HCT116 (cell line): Measurements from ENCODE around the gene ARHGEF6.

Experiments
- EZH2 ChIP-seq: fragments of 200-600 bp; sonication (generic); IDR thresholded peaks from 2 replicates; pipeline ENCODE4 v1.6.1; 2017; ENCODE audit warnings: antibody characterized with exemption, mixed run types
- POLR2A ChIP-seq: IDR thresholded peaks from 2 replicates; pipeline ENCODE4 v1.7.0; 2011; ENCODE audit warnings: borderline replicate concordance; ENCODE audit not compliant: insufficient read depth, insufficient read length; ENCODE audit errors: extremely low read depth
- SIN3A ChIP-seq: IDR thresholded peaks from 2 replicates; pipeline ENCODE4 v1.6.1; 2012; ENCODE audit warnings: low read depth
- YY1 ChIP-seq: IDR thresholded peaks from 2 replicates; pipeline ENCODE4 v1.6.1; 2011; ENCODE audit warnings: low read length, low read depth, moderate library complexity, mild to moderate bottlenecking; ENCODE audit not compliant: insufficient replicate concordance; ENCODE audit errors: extremely low read depth
- ZFX ChIP-seq: fragments of 450-650 bp; IDR thresholded peaks from 2 replicates; pipeline ENCODE4 v1.6.1; 2017
- ZNF274 ChIP-seq: fragments of 200-500 bp; sonication (Bioruptor generic); IDR thresholded peaks from 2 replicates; pipeline ENCODE4 v1.6.1; 2014; ENCODE audit warnings: mild to moderate bottlenecking, low read depth, low read length, inconsistent platforms
- TF ChIP-seq, protein P1 (sequence below), 3 experiments: fragments of 200-600 bp in 1 of 3; sonication (generic) in 1 of 3; IDR thresholded peaks in 2 of 3; conservative IDR thresholded peaks in 1 of 3; 2 replicates each; pipeline ENCODE4 v1.5.1; 2012 to 2017; ENCODE audit warnings: low read depth in 2 of 3, low read length in 2 of 3, antibody characterized with exemption in 1 of 3, borderline replicate concordance in 1 of 3, control low read depth in 1 of 3, mild to moderate bottlenecking in 1 of 3, mixed read lengths in 1 of 3, mixed run types in 1 of 3, moderate library complexity in 1 of 3; ENCODE audit not compliant: insufficient read depth in 1 of 3
- TF ChIP-seq, protein P2 (sequence below): IDR thresholded peaks from 2 replicates; pipeline ENCODE4 v1.6.1; 2012; ENCODE audit warnings: low read depth

DNA sequence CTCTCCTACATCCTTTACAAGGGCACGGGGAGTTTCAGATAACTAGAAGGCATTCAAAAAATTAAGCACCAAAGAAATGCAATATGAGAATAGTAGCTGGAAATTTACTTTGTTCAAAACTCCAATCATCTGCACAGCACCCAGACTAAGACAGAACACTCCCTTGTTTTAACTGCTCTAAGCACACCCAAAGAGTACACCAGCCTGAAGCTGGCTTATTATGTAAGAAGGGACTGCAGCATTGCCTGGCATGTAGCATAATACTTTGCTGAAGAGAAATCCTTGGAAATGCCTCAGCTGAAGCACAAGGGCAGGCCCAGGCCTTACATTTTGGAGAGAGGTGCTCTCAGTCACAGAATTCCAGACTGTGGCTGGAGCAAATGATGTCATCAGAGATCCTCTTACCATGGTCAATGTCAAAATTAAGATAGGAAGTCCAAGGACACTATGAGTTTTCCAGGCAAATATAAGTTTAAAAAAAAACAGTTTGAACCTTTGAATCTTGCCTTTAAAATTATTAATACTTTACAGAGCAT is 14.8 kb downstream of the ARHGEF6 start:
- no peak for TF ChIP-seq YY1
- TF ChIP-seq, protein P1, sequence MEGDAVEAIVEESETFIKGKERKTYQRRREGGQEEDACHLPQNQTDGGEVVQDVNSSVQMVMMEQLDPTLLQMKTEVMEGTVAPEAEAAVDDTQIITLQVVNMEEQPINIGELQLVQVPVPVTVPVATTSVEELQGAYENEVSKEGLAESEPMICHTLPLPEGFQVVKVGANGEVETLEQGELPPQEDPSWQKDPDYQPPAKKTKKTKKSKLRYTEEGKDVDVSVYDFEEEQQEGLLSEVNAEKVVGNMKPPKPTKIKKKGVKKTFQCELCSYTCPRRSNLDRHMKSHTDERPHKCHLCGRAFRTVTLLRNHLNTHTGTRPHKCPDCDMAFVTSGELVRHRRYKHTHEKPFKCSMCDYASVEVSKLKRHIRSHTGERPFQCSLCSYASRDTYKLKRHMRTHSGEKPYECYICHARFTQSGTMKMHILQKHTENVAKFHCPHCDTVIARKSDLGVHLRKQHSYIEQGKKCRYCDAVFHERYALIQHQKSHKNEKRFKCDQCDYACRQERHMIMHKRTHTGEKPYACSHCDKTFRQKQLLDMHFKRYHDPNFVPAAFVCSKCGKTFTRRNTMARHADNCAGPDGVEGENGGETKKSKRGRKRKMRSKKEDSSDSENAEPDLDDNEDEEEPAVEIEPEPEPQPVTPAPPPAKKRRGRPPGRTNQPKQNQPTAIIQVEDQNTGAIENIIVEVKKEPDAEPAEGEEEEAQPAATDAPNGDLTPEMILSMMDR (IDR thresholded peaks at IDR 0.05 in 2 of 3, conservative IDR thresholded peaks at IDR 0.05 in 1 of 3; ENCODE audit: borderline replicate concordance in 1 of 3, insufficient read depth in 1 of 3, low read depth in 2 of 3, low read length in 2 of 3), result no peak
- no peak for TF ChIP-seq EZH2
- TF ChIP-seq SIN3A, result no peak
- no peak for TF ChIP-seq ZNF274
- no peak for TF ChIP-seq ZFX
- TF ChIP-seq POLR2A, result no peak
- TF ChIP-seq, protein P2, sequence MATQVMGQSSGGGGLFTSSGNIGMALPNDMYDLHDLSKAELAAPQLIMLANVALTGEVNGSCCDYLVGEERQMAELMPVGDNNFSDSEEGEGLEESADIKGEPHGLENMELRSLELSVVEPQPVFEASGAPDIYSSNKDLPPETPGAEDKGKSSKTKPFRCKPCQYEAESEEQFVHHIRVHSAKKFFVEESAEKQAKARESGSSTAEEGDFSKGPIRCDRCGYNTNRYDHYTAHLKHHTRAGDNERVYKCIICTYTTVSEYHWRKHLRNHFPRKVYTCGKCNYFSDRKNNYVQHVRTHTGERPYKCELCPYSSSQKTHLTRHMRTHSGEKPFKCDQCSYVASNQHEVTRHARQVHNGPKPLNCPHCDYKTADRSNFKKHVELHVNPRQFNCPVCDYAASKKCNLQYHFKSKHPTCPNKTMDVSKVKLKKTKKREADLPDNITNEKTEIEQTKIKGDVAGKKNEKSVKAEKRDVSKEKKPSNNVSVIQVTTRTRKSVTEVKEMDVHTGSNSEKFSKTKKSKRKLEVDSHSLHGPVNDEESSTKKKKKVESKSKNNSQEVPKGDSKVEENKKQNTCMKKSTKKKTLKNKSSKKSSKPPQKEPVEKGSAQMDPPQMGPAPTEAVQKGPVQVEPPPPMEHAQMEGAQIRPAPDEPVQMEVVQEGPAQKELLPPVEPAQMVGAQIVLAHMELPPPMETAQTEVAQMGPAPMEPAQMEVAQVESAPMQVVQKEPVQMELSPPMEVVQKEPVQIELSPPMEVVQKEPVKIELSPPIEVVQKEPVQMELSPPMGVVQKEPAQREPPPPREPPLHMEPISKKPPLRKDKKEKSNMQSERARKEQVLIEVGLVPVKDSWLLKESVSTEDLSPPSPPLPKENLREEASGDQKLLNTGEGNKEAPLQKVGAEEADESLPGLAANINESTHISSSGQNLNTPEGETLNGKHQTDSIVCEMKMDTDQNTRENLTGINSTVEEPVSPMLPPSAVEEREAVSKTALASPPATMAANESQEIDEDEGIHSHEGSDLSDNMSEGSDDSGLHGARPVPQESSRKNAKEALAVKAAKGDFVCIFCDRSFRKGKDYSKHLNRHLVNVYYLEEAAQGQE, result no peak
